GM12892 (cell line): ENCODE results near the gene MAT2B.
A peak's percentile ranks its signal among the peaks of the same experiment; 100 is the strongest.

Experiments
- DNase-seq: peaks from one replicate; pipeline ENCODE4 v3.0.0; 2011; ENCODE audit not compliant: insufficient read length
- FAIRE-seq: peaks from 2 replicates; lab custom pipeline; 2011; peaks lifted over from hg19 to GRCh38; lab: Jason Lieb, UNC
- POLR2A ChIP-seq: IDR thresholded peaks from 2 replicates; pipeline ENCODE4 v1.6.1; 2011; ENCODE audit warnings: low read depth, low read length, control low read depth
- POLR2AphosphoS5 ChIP-seq: IDR thresholded peaks from 2 replicates; pipeline ENCODE4 v1.6.1; 2011; ENCODE audit warnings: low read depth, low read length, control low read depth
- TAF1 ChIP-seq: IDR thresholded peaks from 2 replicates; pipeline ENCODE4 v1.6.1; 2011; ENCODE audit warnings: low read depth, mild to moderate bottlenecking, control low read depth, low read length, borderline replicate concordance

The MAT2B gene

GRCh38 chr5:163564321-163564938 is 59.0 kb downstream of the MAT2B start:
- no peak for TF ChIP-seq POLR2AphosphoS5
- no peak for TF ChIP-seq POLR2A
- DNase-seq, result no peak
- FAIRE-seq, result peak; percentile 90

GRCh38 chr5:163565492-163565891 is 60.1 kb downstream of the MAT2B start:
- FAIRE-seq (no peak), DNase-seq (no peak)
- TF ChIP-seq POLR2AphosphoS5 (no peak), POLR2A (no peak), TAF1 (no peak)

- FAIRE-seq (no peak), DNase-seq (peak; percentile 7)
- no peak for TF ChIP-seq TAF1
- no peak for TF ChIP-seq POLR2A
- TF ChIP-seq POLR2AphosphoS5, result no peak
Observed at GRCh38 chr5:163565931-163566608, 60.7 kb downstream of the MAT2B start.

- TF ChIP-seq TAF1, result no peak
- DNase-seq (no peak), FAIRE-seq (no peak)
Observed at GRCh38 chr5:163566678-163567077, 61.3 kb downstream of the MAT2B start.

GRCh38 chr5:163567811-163568210 is 62.4 kb downstream of the MAT2B start:
- no peak for DNase-seq
- TF ChIP-seq POLR2AphosphoS5 (no peak), TAF1 (no peak), POLR2A (no peak)
- FAIRE-seq, result no peak
